Glutamatergic neuron (in vitro differentiated cells): ENCODE measurements around the gene WWOX. TPM values are rescaled to one million over a fixed set of nuclear protein-coding genes. Genes with fewer than 3 reads are reported as not detected.
"Not testable (repeated sequence)": the region's sequence is repeated elsewhere in the genome, so short reads cannot be mapped to it uniquely, and the experiment has no call there.

Experiments used
- DNase-seq: peaks from one replicate; pipeline ENCODE4 v3.0.0; 2022
- H3K27ac Mint-ChIP-seq: one replicate; pipeline ENCODE4 v1.8.0; 2020; ENCODE audit warnings: mild to moderate bottlenecking, mixed read lengths, inconsistent platforms; ENCODE audit not compliant: unreplicated experiment
- H3K27me3 Mint-ChIP-seq: one replicate; pipeline ENCODE4 v1.8.0; 2020; ENCODE audit warnings: mild to moderate bottlenecking, moderate library complexity, mixed read lengths, inconsistent platforms; ENCODE audit not compliant: unreplicated experiment
- H3K36me3 Mint-ChIP-seq: one replicate; pipeline ENCODE4 v1.8.0; 2020; ENCODE audit warnings: mild to moderate bottlenecking, mixed read lengths, inconsistent platforms; ENCODE audit not compliant: unreplicated experiment
- H3K4me1 Mint-ChIP-seq: one replicate; pipeline ENCODE4 v1.8.0; 2020; ENCODE audit warnings: mild to moderate bottlenecking, low read depth, mixed read lengths, inconsistent platforms; ENCODE audit not compliant: unreplicated experiment
- H3K4me3 Mint-ChIP-seq: one replicate; pipeline ENCODE4 v1.8.0; 2020; ENCODE audit warnings: mild to moderate bottlenecking, mixed read lengths, inconsistent platforms; ENCODE audit not compliant: unreplicated experiment
- H3K9me3 Mint-ChIP-seq: one replicate; pipeline ENCODE4 v1.8.0; 2020; ENCODE audit warnings: mild to moderate bottlenecking, moderate library complexity, mixed read lengths, inconsistent platforms; ENCODE audit not compliant: unreplicated experiment
- total RNA-seq: library from RNA; stranded (reverse); fragmentation: NEBNext Ultra II Directional; extraction: Animal tissue kit (Norgen Biotek cat#: 25700); gene quantifications from one replicate; pipeline ENCODE4 v1.2.1, GENCODE V29; 2021; ENCODE audit not compliant: unreplicated experiment
- TF ChIP-seq, protein P1 (sequence below): fragments of 200-600 bp; sonication (generic); IDR thresholded peaks from one replicate; pipeline ENCODE4 v1.5.0; 2021; ENCODE audit not compliant: partially characterized antibody, unreplicated experiment

Gene WWOX
- total RNA-seq, 1 donor from 2014 or later, result 10.3 TPM

DNA sequence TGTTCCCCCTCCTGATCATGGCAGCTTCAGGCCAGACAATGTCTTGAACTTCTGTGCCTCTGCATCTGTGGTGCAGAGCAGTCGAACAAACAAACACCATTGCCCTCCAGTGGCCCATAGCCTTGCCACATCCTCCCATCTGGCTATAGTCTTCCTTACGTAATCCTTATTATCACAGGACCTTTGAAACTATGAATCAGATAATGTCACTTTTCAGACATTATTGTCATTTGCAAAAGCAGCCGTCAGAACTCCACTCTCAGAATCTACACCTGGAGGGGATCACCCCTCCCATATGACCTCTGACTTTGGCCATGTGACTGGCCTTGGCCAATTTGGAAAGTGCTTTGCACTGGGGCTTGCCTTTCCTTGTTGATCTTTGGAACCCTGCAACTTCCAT is 1113.8 kb downstream of the WWOX start:
- TF ChIP-seq, protein P1, sequence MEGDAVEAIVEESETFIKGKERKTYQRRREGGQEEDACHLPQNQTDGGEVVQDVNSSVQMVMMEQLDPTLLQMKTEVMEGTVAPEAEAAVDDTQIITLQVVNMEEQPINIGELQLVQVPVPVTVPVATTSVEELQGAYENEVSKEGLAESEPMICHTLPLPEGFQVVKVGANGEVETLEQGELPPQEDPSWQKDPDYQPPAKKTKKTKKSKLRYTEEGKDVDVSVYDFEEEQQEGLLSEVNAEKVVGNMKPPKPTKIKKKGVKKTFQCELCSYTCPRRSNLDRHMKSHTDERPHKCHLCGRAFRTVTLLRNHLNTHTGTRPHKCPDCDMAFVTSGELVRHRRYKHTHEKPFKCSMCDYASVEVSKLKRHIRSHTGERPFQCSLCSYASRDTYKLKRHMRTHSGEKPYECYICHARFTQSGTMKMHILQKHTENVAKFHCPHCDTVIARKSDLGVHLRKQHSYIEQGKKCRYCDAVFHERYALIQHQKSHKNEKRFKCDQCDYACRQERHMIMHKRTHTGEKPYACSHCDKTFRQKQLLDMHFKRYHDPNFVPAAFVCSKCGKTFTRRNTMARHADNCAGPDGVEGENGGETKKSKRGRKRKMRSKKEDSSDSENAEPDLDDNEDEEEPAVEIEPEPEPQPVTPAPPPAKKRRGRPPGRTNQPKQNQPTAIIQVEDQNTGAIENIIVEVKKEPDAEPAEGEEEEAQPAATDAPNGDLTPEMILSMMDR, result no peak
- H3K9me3 Mint-ChIP-seq, result peaks cover 1% of the 10 kb centered on the region
- no peaks in the 10 kb centered on the region for H3K36me3 Mint-ChIP-seq
- no peaks in the 10 kb centered on the region for H3K27me3 Mint-ChIP-seq
- DNase-seq, result no peak
- H3K4me1 Mint-ChIP-seq, result no peaks in the 10 kb centered on the region
- no peak overlapping the region for H3K4me3 Mint-ChIP-seq
- no peak overlapping the region for H3K27ac Mint-ChIP-seq

DNA sequence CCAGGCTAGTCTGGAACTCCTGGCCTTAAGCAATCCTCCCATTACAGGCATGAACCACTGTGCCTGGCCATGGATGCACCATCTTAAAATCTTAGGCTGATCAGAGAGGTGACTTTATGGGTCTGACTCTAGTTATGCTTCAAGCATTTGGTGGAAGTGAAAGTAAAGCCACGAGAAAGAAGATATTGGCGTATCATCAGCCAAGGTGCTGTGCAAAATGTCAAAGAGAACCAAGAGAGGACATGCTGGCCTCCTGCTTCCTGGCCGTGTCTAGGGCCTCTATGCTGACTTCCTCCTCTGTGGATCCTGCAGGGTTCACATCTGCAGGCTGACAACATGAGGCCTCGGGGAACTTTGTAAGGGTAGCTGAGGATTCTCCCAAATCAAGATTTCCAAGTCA is 1115.8 kb downstream of the WWOX start:
- TF ChIP-seq, protein P1, result no peak
- Mint-ChIP-seq H3K9me3 (peaks cover 1% of the 10 kb centered on the region), H3K27me3 (no peaks in the 10 kb centered on the region), H3K36me3 (no peaks in the 10 kb centered on the region), H3K4me1 (no peaks in the 10 kb centered on the region), H3K27ac (no peak overlapping the region), H3K4me3 (no peak overlapping the region)
- DNase-seq, result no peak

DNA sequence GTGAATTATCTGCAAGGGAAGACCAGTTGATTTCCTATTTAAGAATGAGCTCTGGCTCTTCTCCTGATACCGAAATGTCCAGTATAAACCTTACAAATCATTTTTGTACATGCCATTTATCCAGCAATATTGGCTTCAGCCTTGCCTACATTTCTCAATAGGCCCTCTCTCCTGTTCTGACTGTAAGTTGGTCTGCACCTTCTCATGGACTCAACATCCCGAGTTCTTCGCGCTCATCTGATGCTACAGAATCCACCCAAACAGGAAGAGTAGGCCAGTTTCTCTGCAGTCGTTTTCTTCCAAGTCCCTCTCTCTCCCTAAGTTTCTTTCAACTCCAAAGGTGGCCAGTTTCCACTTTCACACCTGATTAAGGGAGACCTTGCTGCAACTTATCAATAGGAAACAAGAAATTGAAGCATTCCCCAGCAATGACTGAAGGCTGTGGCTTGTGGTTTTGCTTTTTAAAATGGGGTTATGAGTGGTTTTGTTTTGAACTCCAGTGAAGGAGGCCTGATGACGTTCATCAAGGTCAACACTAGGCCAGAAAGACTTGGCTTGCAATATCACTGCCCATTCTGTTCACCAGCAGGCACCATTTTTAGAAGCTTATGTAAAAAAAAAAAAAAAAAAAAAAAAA is 1118.0 kb downstream of the WWOX start:
- TF ChIP-seq, protein P1, result no peak

DNA sequence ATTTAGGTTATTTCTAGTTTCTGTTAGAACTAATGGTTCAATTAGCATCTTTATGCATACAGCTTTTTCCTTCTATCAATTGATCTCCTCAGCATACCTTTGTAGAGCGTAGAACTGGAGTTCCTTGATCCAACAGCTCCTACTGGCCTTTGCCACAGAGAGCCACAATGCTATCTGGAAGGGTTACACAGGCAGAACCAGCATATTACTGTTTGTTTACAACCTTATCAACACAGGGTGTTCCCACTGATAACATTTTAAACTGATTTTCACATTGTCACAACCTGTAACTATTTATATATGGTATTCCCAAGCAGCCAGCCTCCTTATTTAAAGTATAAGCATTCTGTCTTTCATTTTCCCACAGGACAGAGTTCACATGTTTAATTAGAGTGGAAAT is 1118.9 kb downstream of the WWOX start:
- Mint-ChIP-seq H3K4me1 (no peaks in the 10 kb centered on the region), H3K27me3 (no peaks in the 10 kb centered on the region), H3K36me3 (no peaks in the 10 kb centered on the region), H3K9me3 (peaks cover 1% of the 10 kb centered on the region), H3K4me3 (no peak overlapping the region), H3K27ac (no peak overlapping the region)
- no peak for DNase-seq
- TF ChIP-seq, protein P1, result no peak

More for the DNA sequence above, 1118.0 kb downstream of the WWOX start:
- Mint-ChIP-seq H3K27ac (no peak overlapping the region), H3K4me1 (no peaks in the 10 kb centered on the region), H3K9me3 (peaks cover 1% of the 10 kb centered on the region), H3K27me3 (no peaks in the 10 kb centered on the region), H3K4me3 (no peak overlapping the region), H3K36me3 (no peaks in the 10 kb centered on the region)
- no peak for DNase-seq

DNA sequence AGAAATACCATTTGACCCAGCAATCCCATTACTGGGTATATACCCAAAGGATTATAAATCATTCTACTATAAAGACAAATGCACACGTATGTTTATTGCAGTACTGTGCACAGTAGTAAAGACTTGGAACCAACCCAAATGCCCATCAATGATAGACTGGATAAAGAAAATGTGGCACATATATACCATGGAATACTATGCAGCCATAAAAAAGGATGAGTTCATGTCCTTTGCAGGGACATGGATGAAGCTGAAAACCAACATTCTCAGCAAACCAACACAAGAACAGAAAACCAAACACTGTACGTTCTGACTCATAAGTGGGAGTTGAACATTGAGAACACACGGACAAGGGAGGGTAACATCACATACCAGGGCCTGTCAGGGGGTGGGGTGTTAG is 1126.5 kb downstream of the WWOX start:
- not testable (repeated sequence) for H3K4me1 Mint-ChIP-seq, H3K27ac Mint-ChIP-seq, DNase-seq, H3K9me3 Mint-ChIP-seq, H3K27me3 Mint-ChIP-seq, H3K36me3 Mint-ChIP-seq, H3K4me3 Mint-ChIP-seq
